Spleen (tissue), 7 donors: ENCODE measurements around the gene ABCC1.

Experiments used
- CTCF ChIP-seq, 11 experiments: fragments of 200-600 bp in 7 of 11; fragments of 450-650 bp in 4 of 11; sonication (generic) in 4 of 11; IDR thresholded peaks in 8 of 11; conservative IDR thresholded peaks in 3 of 11; 1 replicate in 7 of 11; 2 replicates in 4 of 11; pipeline versions ENCODE4 v1.4.0 to v1.8.0; 2016 to 2021; ENCODE audit warnings: antibody characterized with exemption in 11 of 11, inconsistent platforms in 4 of 11, mild to moderate bottlenecking in 1 of 11
- POLR2A ChIP-seq, 3 donors: fragments of 450-650 bp; IDR thresholded peaks; one replicate each; pipeline ENCODE4 v1.5.1; 2017; ENCODE audit warnings: antibody characterized with exemption in 3 of 3, mild to moderate bottlenecking in 1 of 3
- donor health status: DM: no; HTN: no; CAD: no; lungs with moderate emphysema.
- donor health status: DM: no; HTN: no; CAD: no.
- donor health status: DM: no; HTN: no; CAD: no.

- TF ChIP-seq CTCF (IDR thresholded peaks at IDR 0.05 in 8 of 11, conservative IDR thresholded peaks at IDR 0.05 in 3 of 11), result no peak
- TF ChIP-seq POLR2A (IDR thresholded peaks at IDR 0.05), result no peak
Observed at GRCh38 chr16:15955425-15955824, 6.0 kb downstream of the ABCC1 start.
